ENCODE results near the gene CAMTA1. TPM values are rescaled to one million over a fixed set of nuclear protein-coding genes. Genes with fewer than 3 reads are reported as not detected.

Gene CAMTA1
- total RNA-seq, 2 donors from 2014 or later, result 36.5 to 57.5 TPM

DNA sequence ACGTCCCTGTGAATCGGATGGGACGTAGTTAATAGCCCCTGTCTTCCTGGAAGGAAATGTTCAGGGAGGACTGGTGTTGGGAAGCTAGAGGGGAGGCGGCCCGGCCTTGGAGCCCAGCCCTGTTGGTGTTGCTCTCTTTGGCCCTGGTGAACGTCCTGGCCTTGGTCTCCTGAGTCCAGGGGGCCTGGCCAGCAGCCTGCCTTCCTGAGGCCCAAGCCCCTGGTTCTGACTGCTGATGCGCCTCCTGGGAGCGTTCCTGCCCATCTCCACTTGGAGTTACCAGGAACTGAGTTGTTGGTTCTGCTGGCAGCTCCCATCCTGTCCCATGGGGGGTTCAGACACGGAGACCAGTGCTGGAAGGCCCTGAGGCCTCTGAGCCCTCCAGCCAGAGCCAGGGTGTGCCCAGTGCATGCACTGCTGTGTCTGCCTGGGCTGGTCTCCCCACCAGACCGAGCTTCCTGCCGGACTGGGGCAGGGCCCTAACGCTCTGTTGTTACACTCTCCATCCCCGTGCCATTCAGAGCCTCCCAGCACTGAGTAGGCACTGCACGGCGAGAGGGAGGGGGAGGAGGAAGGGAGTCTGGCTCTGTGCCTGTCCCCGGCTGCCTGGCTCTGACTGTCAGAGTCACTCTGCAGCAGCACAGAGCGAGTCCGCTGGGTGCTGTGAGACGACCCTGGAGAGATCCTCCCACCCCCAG, 603.4 kb downstream of the CAMTA1 start:
- Mint-ChIP-seq H3K36me3 (no peaks in the 10 kb centered on the region), H3K27ac (no peak overlapping the region), H3K27me3 (peaks cover under 1 to 5% of the 10 kb centered on the region in 2 donors), H3K4me1 (ENCODE audit: low read depth in 2 of 2) (no peaks in the 10 kb centered on the region), H3K9me3 (no peaks in the 10 kb centered on the region), H3K4me3 (no peak overlapping the region)
- ATAC-seq (peak in 1 of 2 donors; percentile 26), DNase-seq (ENCODE audit: low spot score) (no peak)

GRCh38 chr1:7389201-7389905, 604.1 kb downstream of the CAMTA1 start:
- no peaks in the 10 kb centered on the region for H3K9me3 Mint-ChIP-seq
- H3K4me3 Mint-ChIP-seq, result no peak overlapping the region
- no peaks in the 10 kb centered on the region for H3K36me3 Mint-ChIP-seq
- peaks cover 4 to 9% of the 10 kb centered on the region in 2 donors for H3K27me3 Mint-ChIP-seq
- H3K27ac Mint-ChIP-seq, result no peak overlapping the region
- H3K4me1 Mint-ChIP-seq (ENCODE audit: low read depth in 2 of 2), result no peaks in the 10 kb centered on the region
- no peak for ATAC-seq
- DNase-seq (ENCODE audit: low spot score), result no peak

- peak; percentile 5 to 44 for ATAC-seq
- no peak overlapping the region for H3K27ac Mint-ChIP-seq
- H3K4me3 Mint-ChIP-seq, result no peak overlapping the region
- H3K36me3 Mint-ChIP-seq, result no peaks in the 10 kb centered on the region
- H3K9me3 Mint-ChIP-seq, result no peaks in the 10 kb centered on the region
- DNase-seq (ENCODE audit: low spot score), result no peak
- H3K27me3 Mint-ChIP-seq, result peaks cover 8 to 10% of the 10 kb centered on the region in 2 donors
- H3K4me1 Mint-ChIP-seq (ENCODE audit: low read depth in 2 of 2), result no peaks in the 10 kb centered on the region
Observed at GRCh38 chr1:7389906-7390603, 604.8 kb downstream of the CAMTA1 start.

DNA sequence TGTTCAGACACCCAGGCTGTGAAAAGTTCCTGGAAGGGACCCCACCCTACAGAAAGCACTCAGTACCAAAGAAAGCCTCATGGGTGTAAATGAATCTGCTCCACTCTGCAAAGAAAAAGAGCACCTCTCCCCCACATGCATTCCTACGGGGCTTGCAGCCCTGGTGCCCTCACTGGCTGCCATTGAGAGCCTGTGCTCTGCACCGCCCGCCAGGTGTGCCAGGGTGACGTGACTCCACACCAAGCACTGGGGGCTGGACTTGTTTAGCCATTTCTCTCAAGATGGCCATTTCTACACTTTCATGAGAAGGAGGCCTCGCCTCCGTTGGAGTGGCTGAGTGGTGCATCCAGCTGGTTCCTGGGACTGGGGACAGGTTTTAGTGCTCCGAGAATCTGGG, 605.3 kb downstream of the CAMTA1 start:
- Mint-ChIP-seq H3K27me3 (peaks cover 8 to 16% of the 10 kb centered on the region in 2 donors), H3K27ac (no peak overlapping the region), H3K4me3 (no peak overlapping the region), H3K9me3 (no peaks in the 10 kb centered on the region), H3K36me3 (no peaks in the 10 kb centered on the region), H3K4me1 (ENCODE audit: low read depth in 2 of 2) (no peaks in the 10 kb centered on the region)
- no peak for ATAC-seq
- no peak for DNase-seq (ENCODE audit: low spot score)

DNA sequence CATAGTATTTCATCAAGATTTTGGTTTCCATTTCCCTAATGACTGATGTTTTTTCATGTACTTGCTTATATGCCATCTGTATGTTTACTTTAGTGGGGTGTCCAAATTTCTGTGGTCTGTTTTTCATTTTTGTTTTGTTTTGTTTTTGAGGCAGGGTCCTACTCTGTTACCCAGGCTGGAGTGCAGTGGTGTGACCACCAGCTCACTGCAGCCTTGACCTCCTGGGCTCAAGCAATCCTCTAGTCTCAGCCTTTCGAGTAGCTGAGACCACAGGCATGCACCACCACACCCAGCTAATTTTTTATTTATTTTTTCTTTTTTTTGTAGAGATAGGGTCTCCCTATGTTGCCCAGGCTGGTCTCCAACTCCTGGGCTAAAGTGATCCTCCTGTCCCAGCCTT, 607.9 kb downstream of the CAMTA1 start:
- DNase-seq (ENCODE audit: low spot score), result no peak
- H3K27me3 Mint-ChIP-seq, result peaks cover 18 to 19% of the 10 kb centered on the region in 2 donors
- H3K27ac Mint-ChIP-seq, result no peak overlapping the region
- no peaks in the 10 kb centered on the region for H3K36me3 Mint-ChIP-seq
- ATAC-seq, result no peak
- no peaks in the 10 kb centered on the region for H3K4me1 Mint-ChIP-seq (ENCODE audit: low read depth in 2 of 2)
- no peak overlapping the region for H3K4me3 Mint-ChIP-seq
- no peaks in the 10 kb centered on the region for H3K9me3 Mint-ChIP-seq

GRCh38 chr1:7395251-7395650, 610.0 kb downstream of the CAMTA1 start:
- DNase-seq (ENCODE audit: low spot score) (no peak), ATAC-seq (no peak)
- Mint-ChIP-seq H3K36me3 (no peaks in the 10 kb centered on the region), H3K27ac (no peak overlapping the region), H3K4me3 (no peak overlapping the region), H3K9me3 (peaks cover under 1% of the 10 kb centered on the region), H3K27me3 (peaks cover 32 to 40% of the 10 kb centered on the region in 2 donors), H3K4me1 (ENCODE audit: low read depth in 2 of 2) (no peaks in the 10 kb centered on the region)

GRCh38 chr1:7398982-7399381, 613.7 kb downstream of the CAMTA1 start:
- Mint-ChIP-seq H3K36me3 (no peaks in the 10 kb centered on the region), H3K27ac (no peak overlapping the region), H3K27me3 (peaks cover 44 to 51% of the 10 kb centered on the region in 2 donors), H3K4me1 (ENCODE audit: low read depth in 2 of 2) (no peaks in the 10 kb centered on the region), H3K9me3 (peaks cover 3% of the 10 kb centered on the region), H3K4me3 (no peak overlapping the region)
- no peak for ATAC-seq
- DNase-seq (ENCODE audit: low spot score), result no peak

DNA sequence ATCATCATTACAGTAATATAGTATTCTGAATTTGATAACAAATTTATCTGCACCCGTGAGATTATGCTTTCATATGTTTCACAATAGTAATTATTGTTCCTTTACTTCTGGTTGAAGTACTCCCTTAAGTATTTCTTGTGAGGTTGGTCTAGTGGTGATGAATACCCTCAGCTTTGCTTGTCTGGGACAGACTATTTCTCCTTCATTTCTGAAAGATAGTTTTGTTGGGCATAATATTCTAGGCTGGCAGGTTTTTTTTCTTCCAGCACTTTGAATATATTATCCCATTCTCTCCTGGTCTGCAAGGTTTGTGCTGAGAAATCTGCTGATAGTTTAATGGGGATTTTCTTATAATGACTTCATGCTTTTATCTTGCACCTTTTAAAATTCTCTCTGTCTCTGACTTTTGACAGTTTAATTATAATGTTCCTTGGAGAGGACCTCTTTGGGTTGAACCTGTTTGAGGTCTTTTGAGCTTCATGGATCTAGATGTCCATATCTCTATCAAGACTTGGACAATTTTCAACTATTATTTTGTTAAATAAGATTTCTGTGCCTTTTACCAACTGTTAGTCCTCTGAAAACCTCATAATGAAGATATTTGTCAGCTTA, 614.4 kb downstream of the CAMTA1 start:
- Mint-ChIP-seq H3K27me3 (peaks cover 40 to 50% of the 10 kb centered on the region in 2 donors), H3K4me3 (no peak overlapping the region)

GRCh38 chr1:7400566-7400965, 615.3 kb downstream of the CAMTA1 start:
- Mint-ChIP-seq H3K27me3 (peaks cover 39 to 44% of the 10 kb centered on the region in 2 donors), H3K9me3 (peaks cover 3% of the 10 kb centered on the region), H3K4me1 (ENCODE audit: low read depth in 2 of 2) (no peaks in the 10 kb centered on the region), H3K27ac (no peak overlapping the region), H3K4me3 (no peak overlapping the region), H3K36me3 (no peaks in the 10 kb centered on the region)
- no peak for ATAC-seq
- DNase-seq (ENCODE audit: low spot score), result no peak

More for the DNA sequence above, 614.4 kb downstream of the CAMTA1 start:
- H3K4me1 Mint-ChIP-seq (ENCODE audit: low read depth in 2 of 2), result no peaks in the 10 kb centered on the region
- ATAC-seq, result no peak
- H3K36me3 Mint-ChIP-seq, result no peaks in the 10 kb centered on the region
- DNase-seq (ENCODE audit: low spot score), result no peak
- H3K27ac Mint-ChIP-seq, result no peak overlapping the region
- peaks cover 3% of the 10 kb centered on the region for H3K9me3 Mint-ChIP-seq

DNA sequence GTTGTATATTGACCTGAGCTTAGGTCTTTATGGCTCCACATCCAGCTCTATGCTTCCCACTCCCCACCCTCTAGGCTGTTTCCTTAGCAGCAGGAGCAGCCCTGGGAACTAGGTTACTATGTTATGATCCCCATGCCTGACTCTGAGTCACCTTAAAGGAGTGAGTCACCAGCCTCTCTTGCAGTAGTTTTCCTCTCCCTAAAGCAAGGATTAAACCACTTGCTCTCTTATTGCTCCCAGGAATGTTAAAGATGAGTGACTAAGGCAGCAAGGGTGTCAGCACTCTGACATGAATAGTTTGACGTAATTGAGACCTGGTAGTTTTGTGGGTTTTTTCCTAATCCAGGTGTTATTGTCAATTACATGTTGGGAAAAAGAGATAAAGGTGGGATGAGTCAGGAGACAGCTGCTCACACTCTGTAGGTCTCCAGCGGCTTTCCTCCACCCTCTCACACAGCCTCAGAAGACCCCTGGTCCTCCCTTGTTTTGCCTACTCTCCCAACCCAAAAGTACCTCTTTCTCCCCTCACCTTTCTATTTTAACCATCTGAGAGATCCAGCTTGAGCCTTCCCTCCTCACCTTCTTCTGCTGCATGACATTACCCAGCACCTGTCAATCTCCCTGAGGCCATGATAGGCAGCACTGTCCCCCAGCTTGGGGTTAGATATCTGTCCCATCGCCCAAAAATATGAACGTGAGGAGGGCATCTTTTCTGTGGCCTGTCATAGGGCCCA, 616.7 kb downstream of the CAMTA1 start:
- no peak overlapping the region for H3K4me3 Mint-ChIP-seq
- peaks cover 3% of the 10 kb centered on the region for H3K9me3 Mint-ChIP-seq
- H3K4me1 Mint-ChIP-seq (ENCODE audit: low read depth in 2 of 2), result no peaks in the 10 kb centered on the region
- peaks cover 32 to 40% of the 10 kb centered on the region in 2 donors for H3K27me3 Mint-ChIP-seq
- no peak for DNase-seq (ENCODE audit: low spot score)
- H3K27ac Mint-ChIP-seq, result no peak overlapping the region
- no peaks in the 10 kb centered on the region for H3K36me3 Mint-ChIP-seq
- no peak for ATAC-seq

DNA sequence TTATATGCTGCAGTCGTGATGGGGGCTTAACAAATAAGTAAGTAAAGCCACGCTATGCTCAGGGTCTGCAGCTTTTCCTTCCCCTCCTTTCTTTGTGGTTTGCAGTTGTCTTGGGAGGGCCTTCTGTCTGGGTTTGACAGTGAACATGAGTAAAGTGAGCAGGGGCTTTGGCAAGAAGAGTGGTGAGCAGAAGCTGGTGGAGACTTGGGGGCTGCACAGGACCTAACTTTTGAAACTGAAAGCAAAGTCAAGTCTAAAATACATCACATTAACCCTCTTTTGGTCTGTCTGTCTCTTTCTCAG, 617.2 kb downstream of the CAMTA1 start:
- Mint-ChIP-seq H3K27ac (no peak overlapping the region), H3K4me1 (ENCODE audit: low read depth in 2 of 2) (no peaks in the 10 kb centered on the region), H3K9me3 (peaks cover 3% of the 10 kb centered on the region), H3K4me3 (no peak overlapping the region), H3K27me3 (peaks cover 29 to 40% of the 10 kb centered on the region in 2 donors), H3K36me3 (no peaks in the 10 kb centered on the region)
- ATAC-seq, result no peak
- DNase-seq (ENCODE audit: low spot score), result no peak

- H3K4me1 Mint-ChIP-seq (ENCODE audit: low read depth in 2 of 2), result no peaks in the 10 kb centered on the region
- DNase-seq (ENCODE audit: low spot score), result no peak
- peaks cover 27 to 38% of the 10 kb centered on the region in 2 donors for H3K27me3 Mint-ChIP-seq
- peaks cover 3% of the 10 kb centered on the region for H3K9me3 Mint-ChIP-seq
- no peak overlapping the region for H3K4me3 Mint-ChIP-seq
- H3K36me3 Mint-ChIP-seq, result no peaks in the 10 kb centered on the region
- ATAC-seq, result no peak
- H3K27ac Mint-ChIP-seq, result no peak overlapping the region
Observed at GRCh38 chr1:7403265-7404045, 618.2 kb downstream of the CAMTA1 start.

All from natural killer cell treated with Interleukin-12 subunit alpha and Interleukin-12 subunit beta and Interleukin-15 and Interleukin-18, amount 100 ng/mL, for 72 hours (primary cell).